Measurements from ENCODE around the gene TPCN1.

DNA sequence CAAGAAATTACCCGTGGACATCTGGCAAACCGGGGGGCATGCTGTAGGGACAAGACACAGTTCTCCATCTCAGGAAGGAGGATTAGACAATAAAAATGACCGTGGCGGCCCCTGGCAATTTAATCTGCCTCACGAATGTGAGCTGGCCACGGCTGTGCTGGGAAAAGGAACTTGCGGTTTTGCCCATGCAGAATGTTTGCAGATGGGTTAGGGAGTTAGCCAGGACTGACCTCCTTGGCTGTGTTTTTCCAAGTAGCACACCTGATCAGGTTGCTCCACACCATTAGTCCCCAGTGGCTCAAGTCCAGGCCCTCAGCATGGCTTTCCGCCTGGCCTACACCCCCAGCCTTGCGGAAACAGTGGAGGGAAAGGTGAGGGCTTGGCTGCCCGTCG is 20.8 kb downstream of the TPCN1 start:
- TF ChIP-seq, protein P1, sequence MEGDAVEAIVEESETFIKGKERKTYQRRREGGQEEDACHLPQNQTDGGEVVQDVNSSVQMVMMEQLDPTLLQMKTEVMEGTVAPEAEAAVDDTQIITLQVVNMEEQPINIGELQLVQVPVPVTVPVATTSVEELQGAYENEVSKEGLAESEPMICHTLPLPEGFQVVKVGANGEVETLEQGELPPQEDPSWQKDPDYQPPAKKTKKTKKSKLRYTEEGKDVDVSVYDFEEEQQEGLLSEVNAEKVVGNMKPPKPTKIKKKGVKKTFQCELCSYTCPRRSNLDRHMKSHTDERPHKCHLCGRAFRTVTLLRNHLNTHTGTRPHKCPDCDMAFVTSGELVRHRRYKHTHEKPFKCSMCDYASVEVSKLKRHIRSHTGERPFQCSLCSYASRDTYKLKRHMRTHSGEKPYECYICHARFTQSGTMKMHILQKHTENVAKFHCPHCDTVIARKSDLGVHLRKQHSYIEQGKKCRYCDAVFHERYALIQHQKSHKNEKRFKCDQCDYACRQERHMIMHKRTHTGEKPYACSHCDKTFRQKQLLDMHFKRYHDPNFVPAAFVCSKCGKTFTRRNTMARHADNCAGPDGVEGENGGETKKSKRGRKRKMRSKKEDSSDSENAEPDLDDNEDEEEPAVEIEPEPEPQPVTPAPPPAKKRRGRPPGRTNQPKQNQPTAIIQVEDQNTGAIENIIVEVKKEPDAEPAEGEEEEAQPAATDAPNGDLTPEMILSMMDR (IDR thresholded peaks at IDR 0.05; ENCODE audit: insufficient read depth, low read length, poor library complexity, severe bottlenecking) = no peak
- TF ChIP-seq EZH2phosphoT487 (conservative IDR thresholded peaks at IDR 0.05; ENCODE audit: low read length) = no peak
